Common myeloid progenitor, CD34-positive (primary cell): Measurements from ENCODE around the gene SMARCC2.

Experiments
- CTCF ChIA-PET: fragments of 350-600 bp; sonication (Branson Sonifier 250); formaldehyde crosslinking; loops from one replicate; lab custom pipeline; 2021; ENCODE audit warnings: antibody characterized with exemption; lab: Charles Lee
- POLR2A ChIA-PET: fragments of 350-600 bp; sonication (Branson Sonifier 250); formaldehyde crosslinking; loops from one replicate; lab custom pipeline; 2021; ENCODE audit warnings: antibody characterized with exemption; lab: Charles Lee
- DNase-seq, 3 donors: peaks; one replicate each; pipeline versions ENCODE4 v3.0.0 to v3.0.0-alpha.2; 2013
- H3K27ac ChIP-seq, 2 experiments: 1 replicate in 1 of 2; 2 replicates in 1 of 2; pipeline ENCODE4 v1.7.0; 2013; ENCODE audit warnings: inconsistent platforms in 2 of 2, low read length in 2 of 2, mild to moderate bottlenecking in 2 of 2, low read depth in 1 of 2, moderate library complexity in 1 of 2; ENCODE audit not compliant: severe bottlenecking in 2 of 2, insufficient read depth in 1 of 2, poor library complexity in 1 of 2
- H3K27me3 ChIP-seq, 5 experiments: replicated peaks in 2 of 5; 1 replicate in 3 of 5; 2 replicates in 2 of 5; pipeline versions ENCODE4 v1.6.1 to v1.7.0; 2013; ENCODE audit warnings: low read length in 4 of 5, mild to moderate bottlenecking in 2 of 5, moderate library complexity in 2 of 5, inconsistent platforms in 1 of 5; ENCODE audit not compliant: insufficient read depth in 5 of 5, control insufficient read depth in 4 of 5
- H3K36me3 ChIP-seq, 4 experiments: 1 replicate in 2 of 4; 2 replicates in 2 of 4; pipeline versions ENCODE4 v1.6.1 to v1.7.0; 2013; ENCODE audit warnings: low read length in 3 of 4, control low read depth in 1 of 4, mild to moderate bottlenecking in 1 of 4; ENCODE audit not compliant: control insufficient read depth in 4 of 4, insufficient read depth in 4 of 4
- H3K4me1 ChIP-seq, 4 experiments: 1 replicate in 3 of 4; 2 replicates in 1 of 4; pipeline versions ENCODE4 v1.6.1 to v1.7.1; 2013; ENCODE audit warnings: low read length in 3 of 4, mild to moderate bottlenecking in 3 of 4, control low read depth in 1 of 4, inconsistent platforms in 1 of 4, moderate library complexity in 1 of 4; ENCODE audit not compliant: control insufficient read depth in 4 of 4, insufficient read depth in 4 of 4; ENCODE audit errors: control extremely low read depth in 1 of 4
- H3K4me3 ChIP-seq, 7 experiments: 1 replicate in 4 of 7; 2 replicates in 3 of 7; pipeline versions ENCODE4 v1.5.1 to v1.7.0; 2013; ENCODE audit warnings: mild to moderate bottlenecking in 7 of 7, low read length in 6 of 7, moderate library complexity in 6 of 7, inconsistent platforms in 2 of 7, low read depth in 2 of 7, control low read depth in 1 of 7; ENCODE audit not compliant: insufficient read depth in 4 of 7, control insufficient read depth in 1 of 7; ENCODE audit errors: extremely low read depth in 1 of 7
- H3K9me3 ChIP-seq, 5 experiments: 1 replicate in 4 of 5; 2 replicates in 1 of 5; pipeline versions ENCODE4 v1.6.1 to v1.7.1; 2013; ENCODE audit warnings: low read length in 4 of 5, mild to moderate bottlenecking in 2 of 5, inconsistent platforms in 1 of 5, low read depth in 1 of 5, moderate library complexity in 1 of 5; ENCODE audit not compliant: control insufficient read depth in 4 of 5, insufficient read depth in 2 of 5; ENCODE audit errors: control extremely low read depth in 1 of 5
- WGBS: methylation state at CpG from one replicate; pipeline ENCODE4 v1.1.5; 2013; ENCODE audit not compliant: insufficient coverage; 5-methylcytosine and 5-hydroxymethylcytosine counted together

SMARCC2 gene

DNA sequence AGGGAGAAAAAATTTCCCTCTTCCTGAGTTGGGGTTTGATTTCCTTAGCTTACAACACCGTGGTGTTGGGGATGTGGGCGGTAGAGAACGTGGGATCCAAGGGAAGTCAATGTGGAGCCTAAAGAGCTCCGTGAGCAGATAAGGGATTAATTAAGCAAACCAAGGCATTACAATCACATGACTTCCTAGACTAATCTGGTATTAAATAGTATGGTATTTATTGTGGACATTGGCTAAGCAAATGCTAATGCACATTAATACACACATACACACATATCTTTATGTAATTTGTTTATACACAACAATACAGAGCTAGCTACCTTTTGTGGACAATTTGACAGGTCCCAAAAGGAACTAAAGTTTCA is 33.2 kb upstream of the SMARCC2 start:
- ChIA-PET POLR2A (interaction anchor here (0.8 to 2.9 kb wide), 9 partner anchors 15 to 112 kb away, joined by 4 to 21 read pairs (median 4); partner anchors contain the start of genes ESYT1, MYL6B, SMARCC2 and ZC3H10), CTCF (interaction anchor here (0.9 to 4.3 kb wide), 15 partner anchors 9 to 241 kb away, joined by 3 to 103 read pairs (median 5); partner anchors contain the start of genes ANKRD52, ESYT1, SMARCC2 and ZC3H10)
- Histone ChIP-seq H3K9me3 (no peaks in the 10 kb centered on the region), H3K27me3 (no peaks in the 10 kb centered on the region), H3K4me3 (peak overlapping the region; percentile 73 to 99 (median 94)), H3K27ac (peak overlapping the region; percentile 98 to 99), H3K36me3 (peaks cover 0 to 7% (median 3%) of the 10 kb centered on the region in 4 experiments), H3K4me1 (peaks cover 9 to 49% (median 42%) of the 10 kb centered on the region in 4 experiments)
- no CpG with 5 or more reads among the region's 4 CpGs for WGBS
- DNase-seq, result no peak

GRCh38 chr12:56221757-56222530 is 32.7 kb upstream of the SMARCC2 start, which contains the start of gene RNF41:
Gene RNF41 (minus strand): TSS chr12:56221922. CDS start chr12:56214047, 7,875 bp downstream.
- no peaks in the 10 kb centered on the region for H3K27me3 ChIP-seq
- no peaks in the 10 kb centered on the region for H3K9me3 ChIP-seq
- ChIA-PET POLR2A (interaction anchor here (0.5 to 2.9 kb wide), 17 partner anchors 14 to 411 kb away, joined by 3 to 21 read pairs (median 4); partner anchors contain the start of genes ANKRD52, ESYT1, MYL6B and PA2G4), CTCF (interaction anchor here (0.7 to 4.3 kb wide), 20 partner anchors 8 to 242 kb away, joined by 3 to 103 read pairs (median 4); partner anchors contain the start of genes ANKRD52, ESYT1, SMARCC2 and ZC3H10)
- DNase-seq, result peak; percentile 91 to 95 (median 94)
- peak within 1 kb of the TSS; percentile 73 to 99 (median 94) for H3K4me3 ChIP-seq
- H3K4me1 ChIP-seq, result peaks cover 9 to 49% (median 42%) of the 10 kb centered on the region in 4 experiments
- peak within 1 kb of the TSS; percentile 98 to 99 for H3K27ac ChIP-seq
- H3K36me3 ChIP-seq, result peaks cover 0 to 4% (median 2%) of the 10 kb centered on the region in 4 experiments
- WGBS, result 0% methylated on average over 20 of the region's 42 CpGs

DNA sequence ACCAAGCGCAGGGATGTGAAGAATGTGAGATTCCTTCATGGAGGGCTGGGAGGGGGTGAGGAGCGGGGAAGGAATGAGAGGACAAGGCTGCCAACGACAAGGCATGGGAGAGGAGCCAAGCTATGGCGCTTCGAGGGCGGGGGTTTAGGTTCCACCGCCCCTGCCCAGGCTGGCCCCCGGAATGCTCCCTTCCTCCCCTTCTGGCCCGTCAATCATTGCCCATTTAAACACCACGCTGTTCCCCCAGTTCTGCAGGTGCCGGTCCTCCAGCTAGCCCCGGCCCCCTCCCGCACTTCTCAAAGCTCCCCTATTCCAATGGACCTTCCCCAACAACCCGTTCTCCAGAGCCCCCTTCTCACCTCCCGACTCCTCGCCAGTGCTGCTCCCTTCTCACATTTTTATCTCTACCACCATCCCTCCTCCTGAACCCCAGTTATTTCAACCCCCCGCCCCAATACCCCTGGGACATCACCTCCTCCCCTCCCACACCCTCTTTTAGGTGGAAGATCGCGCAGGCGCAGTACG is 32.0 kb upstream of the SMARCC2 start:
- DNase-seq, result peak in 2 of 3 donors; percentile 20 to 33
- 1% methylated on average over 13 of the region's 21 CpGs for WGBS
- POLR2A ChIA-PET, result interaction anchor here (0.9 to 2.9 kb wide), 9 partner anchors 13 to 116 kb away, joined by 3 to 21 read pairs (median 5); partner anchors contain the start of genes ANKRD52, ESYT1, MYL6B and PA2G4
- H3K27ac ChIP-seq, result peak overlapping the region; percentile 98 to 99
- no peaks in the 10 kb centered on the region for H3K9me3 ChIP-seq
- H3K27me3 ChIP-seq, result no peaks in the 10 kb centered on the region
- H3K4me1 ChIP-seq, result peaks cover 9 to 49% (median 42%) of the 10 kb centered on the region in 4 experiments
- H3K36me3 ChIP-seq, result peaks cover 2 to 6% (median 4%) of the 10 kb centered on the region in 4 experiments
- peak overlapping the region; percentile 73 to 99 (median 94) for H3K4me3 ChIP-seq
- CTCF ChIA-PET, result interaction anchor here (0.7 to 4.3 kb wide), 13 partner anchors 12 to 175 kb away, joined by 3 to 103 read pairs (median 5); partner anchors contain the start of genes ANKRD52, ESYT1, SMARCC2 and ZC3H10

DNA sequence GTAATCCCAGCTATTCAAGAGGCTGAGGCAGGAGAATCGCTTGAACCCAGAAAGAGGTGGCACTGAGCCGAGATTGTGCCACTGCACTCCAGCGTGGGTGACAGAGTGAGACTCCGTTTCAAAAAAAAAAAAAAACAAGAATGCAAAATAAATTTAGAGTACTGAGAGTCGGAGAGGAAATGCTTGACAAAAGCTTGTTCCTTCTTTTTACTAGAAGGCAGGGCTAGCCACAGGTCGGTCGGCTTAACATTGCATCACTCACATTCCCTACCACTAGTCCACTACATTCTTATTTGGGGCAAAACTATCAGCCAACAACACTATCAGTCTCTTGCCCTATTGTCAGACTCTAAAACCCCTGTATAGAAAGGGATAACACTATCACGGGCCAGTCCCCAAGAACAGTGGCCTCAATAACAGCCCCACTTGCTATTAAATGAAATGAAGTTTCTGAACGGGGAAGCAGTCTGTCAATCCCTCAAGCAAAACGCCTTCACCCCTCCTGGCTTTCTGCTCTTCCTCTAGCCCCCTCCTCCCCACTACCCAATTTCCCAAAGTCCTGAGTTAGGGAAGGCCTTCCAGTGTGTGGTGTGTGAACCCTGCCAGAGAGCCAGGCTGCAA is 31.4 kb upstream of the SMARCC2 start:
- no peaks in the 10 kb centered on the region for H3K27me3 ChIP-seq
- WGBS, result 0% methylated on average over 8 of the region's 10 CpGs
- H3K36me3 ChIP-seq, result peaks cover 0 to 8% (median 5%) of the 10 kb centered on the region in 4 experiments
- no peaks in the 10 kb centered on the region for H3K9me3 ChIP-seq
- ChIA-PET CTCF (interaction anchor here (3.0 to 4.3 kb wide), 4 partner anchors 14 to 102 kb away, joined by 24 to 103 read pairs (median 44); partner anchors contain the start of genes ANKRD52, SMARCC2 and ZC3H10), POLR2A (interaction anchor here (1.3 to 2.9 kb wide), 4 partner anchors 13 to 116 kb away, joined by 4 to 21 read pairs (median 8); partner anchors contain the start of genes ESYT1 and PA2G4)
- H3K27ac ChIP-seq, result peak overlapping the region; percentile 98 to 99
- peak; percentile 56 to 77 (median 71) for DNase-seq
- H3K4me1 ChIP-seq, result peaks cover 9 to 49% (median 42%) of the 10 kb centered on the region in 4 experiments
- peak overlapping the region; percentile 73 to 99 (median 94) for H3K4me3 ChIP-seq

DNA sequence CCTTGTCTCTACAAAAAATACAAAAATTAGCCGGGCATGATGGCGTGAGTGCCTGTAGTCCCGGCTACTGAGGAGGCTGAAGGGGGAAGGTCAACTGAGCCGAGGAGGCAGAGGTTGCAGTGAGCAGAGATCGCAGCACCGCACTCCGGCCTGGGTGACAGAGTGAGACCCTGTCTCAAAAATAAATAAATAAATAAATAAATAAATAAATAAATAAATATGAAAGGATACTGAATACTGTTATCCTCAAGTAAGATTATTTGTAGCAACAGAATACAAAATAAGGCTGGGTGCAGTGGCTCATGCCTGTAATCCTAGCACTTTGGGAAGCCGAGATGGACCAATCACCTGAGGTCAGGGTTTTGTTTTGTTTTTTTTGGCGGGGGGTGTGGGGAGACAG is 30.6 kb upstream of the SMARCC2 start:
- H3K36me3 ChIP-seq, result peaks cover 2 to 13% (median 8%) of the 10 kb centered on the region in 4 experiments
- peaks cover 9 to 44% (median 39%) of the 10 kb centered on the region in 4 experiments for H3K4me1 ChIP-seq
- H3K9me3 ChIP-seq, result no peaks in the 10 kb centered on the region
- ChIA-PET CTCF (interaction anchor here (4.1 to 4.3 kb wide), 2 partner anchors 14 to 37 kb away, joined by 24 to 103 read pairs; partner anchors contain the start of gene ANKRD52), POLR2A (no interaction called here)
- H3K27me3 ChIP-seq, result no peaks in the 10 kb centered on the region
- DNase-seq, result no peak
- WGBS, result 100% methylated on average over 3 of the region's 9 CpGs
- peak overlapping the region in 2 of 7 experiments; percentile 77 to 84 for H3K4me3 ChIP-seq
- H3K27ac ChIP-seq, result no peak overlapping the region

GRCh38 chr12:56216461-56216860 is 27.2 kb upstream of the SMARCC2 start:
- Histone ChIP-seq H3K4me1 (peaks cover 0 to 19% (median 14%) of the 10 kb centered on the region in 4 experiments), H3K27ac (no peak overlapping the region), H3K9me3 (no peaks in the 10 kb centered on the region), H3K27me3 (no peaks in the 10 kb centered on the region), H3K4me3 (no peak overlapping the region), H3K36me3 (peaks cover 15 to 44% (median 27%) of the 10 kb centered on the region in 4 experiments)
- CTCF ChIA-PET, result interaction anchor here (0.8 to 2.1 kb wide), 6 partner anchors 9 to 35 kb away, joined by 3 to 14 read pairs (median 3); partner anchors contain the start of gene SMARCC2
- POLR2A ChIA-PET, result interaction anchor here (1.1 kb wide), 1 partner anchor 16 kb away, joined by 3 read pairs; no protein-coding TSS in a partner anchor
- no peak for DNase-seq
- no CpG with 5 or more reads among the region's 3 CpGs for WGBS
